Anterior cingulate cortex (tissue), 58 donors: Measurements from ENCODE around the gene EFTUD2.

Experiments used
- DNase-seq, 58 donors: peaks; one replicate each; lab custom pipeline; 2025; lab: John Stamatoyannopoulos, UW

Gene EFTUD2

GRCh38 chr17:44912763-44913544 lies 13.7 kb upstream of the EFTUD2 start:
- DNase-seq: peak in 4 of 58 donors; percentile 30 to 65 (median 38)

DNA sequence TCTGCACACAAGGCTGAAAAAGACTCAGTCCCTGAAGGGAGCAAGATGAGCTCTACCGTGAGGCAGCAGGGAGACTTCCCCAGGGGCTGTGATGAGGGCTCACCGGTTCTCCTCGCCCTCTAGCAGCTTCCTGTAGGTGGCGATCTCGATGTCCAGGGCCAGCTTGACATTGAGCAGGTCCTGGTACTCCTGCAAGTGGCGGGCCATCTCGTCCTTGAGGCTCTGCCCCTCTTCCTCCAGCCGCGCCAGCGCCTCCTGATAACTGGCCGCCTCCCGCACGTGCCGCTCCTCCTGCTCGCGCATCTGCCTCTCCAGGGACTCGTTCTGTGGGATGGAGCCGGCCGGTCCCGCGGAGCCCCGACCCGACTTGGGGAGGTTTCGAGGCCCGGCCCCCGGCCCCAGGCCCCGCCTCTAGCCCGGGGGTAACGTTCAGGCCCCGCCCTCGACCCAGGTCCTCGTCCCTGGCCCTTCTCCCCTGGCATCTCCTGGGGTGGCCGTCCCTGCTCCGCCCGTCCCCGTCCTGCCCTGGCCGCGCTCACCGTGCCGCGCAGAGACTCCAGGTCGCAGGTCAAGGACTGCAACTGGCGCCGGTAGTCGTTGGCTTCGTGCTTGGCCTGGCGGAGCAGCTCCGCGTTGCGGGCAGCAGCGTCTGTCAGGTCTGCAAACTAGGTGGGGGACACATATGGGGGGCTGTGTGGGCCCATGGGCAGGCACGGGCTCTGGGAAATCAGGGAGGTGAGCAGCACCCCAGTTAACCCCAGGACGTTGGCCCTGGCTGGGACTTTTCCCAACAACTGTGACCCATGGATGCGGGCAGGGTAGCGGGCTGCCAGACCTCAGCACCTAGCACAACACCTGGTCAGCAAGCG lies 12.1 kb upstream of the EFTUD2 start:
- peak in 18 of 58 donors; percentile 29 to 91 (median 54) for DNase-seq

DNA sequence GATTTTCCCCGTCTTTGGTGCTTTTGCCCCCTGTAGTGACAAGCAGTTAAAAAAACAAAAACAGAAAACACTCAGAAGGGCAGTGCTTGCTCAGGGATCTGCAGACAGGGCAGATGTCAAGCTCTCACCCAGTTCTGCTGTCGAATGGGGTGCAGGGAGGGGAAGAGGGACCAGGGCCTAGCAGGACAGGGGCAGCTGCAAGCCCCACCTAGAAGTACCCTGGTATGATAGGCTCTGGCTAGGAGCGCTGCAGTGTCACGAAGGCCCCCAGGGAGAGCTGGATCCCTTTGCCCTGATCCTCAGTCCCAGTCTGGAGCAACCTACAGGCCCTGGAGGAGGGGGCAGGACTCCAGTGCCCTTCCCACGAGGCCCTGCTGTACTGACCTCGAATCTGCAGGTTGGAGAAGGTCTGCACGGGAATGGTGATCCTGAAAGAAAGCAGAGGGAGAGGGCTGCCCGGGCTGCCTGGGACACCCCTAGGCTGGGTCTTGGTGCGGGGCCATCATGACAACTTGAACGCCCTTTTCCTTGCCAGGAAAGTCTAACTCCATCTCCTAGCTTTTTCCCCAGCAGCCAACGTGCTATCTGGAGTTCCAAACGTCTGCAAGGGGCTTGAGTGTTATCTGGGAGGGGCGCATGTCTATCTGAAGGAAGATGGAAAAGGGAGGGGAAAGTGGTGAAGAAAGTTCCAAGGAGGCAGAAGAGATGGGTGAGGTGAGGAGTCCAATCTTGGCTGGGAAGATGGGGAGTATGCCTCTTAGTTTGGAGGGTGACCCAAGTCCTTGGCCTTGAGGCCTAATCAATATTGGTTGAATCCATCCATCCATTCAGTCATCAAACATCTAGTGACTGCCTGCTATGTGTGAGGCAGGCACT lies 11.2 kb upstream of the EFTUD2 start:
- no peak for DNase-seq

DNA sequence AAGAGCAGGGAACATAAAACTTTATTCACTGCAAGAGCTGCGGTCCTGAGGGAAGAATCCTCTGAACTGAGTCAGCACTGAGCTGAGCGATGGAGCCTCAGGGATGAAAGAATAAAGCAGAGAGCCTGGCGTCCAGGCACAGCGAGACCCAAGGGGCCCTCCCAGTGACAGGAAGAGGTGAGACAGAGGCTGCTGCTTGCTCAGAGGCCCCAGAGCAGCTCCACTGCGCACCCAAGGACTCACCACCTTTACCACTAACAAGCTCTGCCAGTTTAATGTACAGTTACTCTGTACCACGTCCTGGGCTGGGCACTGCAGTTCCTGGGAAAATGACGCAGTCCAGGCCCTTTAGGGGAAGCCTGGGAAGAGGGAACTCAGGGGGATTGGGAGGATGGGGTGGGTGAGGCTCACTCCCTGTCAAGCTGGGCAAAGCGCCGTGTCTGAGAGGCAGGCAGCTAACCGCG lies 10.5 kb upstream of the EFTUD2 start:
- no peak for DNase-seq

DNA sequence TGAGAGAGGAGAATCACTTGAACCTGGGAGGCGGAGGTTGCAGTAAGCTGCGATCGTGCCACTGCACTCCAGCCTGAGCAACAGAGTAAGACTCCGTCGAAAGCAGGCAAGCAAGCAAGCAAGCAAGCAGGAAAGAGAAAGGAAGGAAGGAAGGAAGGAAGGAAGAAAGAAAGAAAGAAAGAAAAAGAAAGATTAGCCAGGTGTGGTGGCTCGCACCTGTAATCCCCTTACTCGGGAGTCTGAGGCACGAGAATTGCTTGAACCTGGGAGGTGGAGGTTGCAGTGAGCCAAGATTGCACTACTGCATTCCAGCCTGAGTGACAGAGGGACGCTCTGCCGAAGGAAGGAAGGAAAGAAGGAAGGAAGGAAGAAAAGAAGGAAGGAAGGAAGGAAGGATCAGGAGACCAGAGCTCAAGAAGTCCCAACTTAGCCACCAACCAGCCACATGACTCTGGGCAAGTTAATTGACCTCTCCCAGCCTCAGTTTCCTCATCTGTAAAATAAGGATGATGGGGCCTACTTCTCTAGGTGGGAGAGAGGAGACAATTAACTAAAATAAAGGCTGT lies 9.6 kb upstream of the EFTUD2 start:
- DNase-seq: no peak

- peak in 3 of 58 donors; percentile 32 to 60 (median 49) for DNase-seq
Observed at GRCh38 chr17:44907729-44908470, 8.7 kb upstream of the EFTUD2 start.

DNA sequence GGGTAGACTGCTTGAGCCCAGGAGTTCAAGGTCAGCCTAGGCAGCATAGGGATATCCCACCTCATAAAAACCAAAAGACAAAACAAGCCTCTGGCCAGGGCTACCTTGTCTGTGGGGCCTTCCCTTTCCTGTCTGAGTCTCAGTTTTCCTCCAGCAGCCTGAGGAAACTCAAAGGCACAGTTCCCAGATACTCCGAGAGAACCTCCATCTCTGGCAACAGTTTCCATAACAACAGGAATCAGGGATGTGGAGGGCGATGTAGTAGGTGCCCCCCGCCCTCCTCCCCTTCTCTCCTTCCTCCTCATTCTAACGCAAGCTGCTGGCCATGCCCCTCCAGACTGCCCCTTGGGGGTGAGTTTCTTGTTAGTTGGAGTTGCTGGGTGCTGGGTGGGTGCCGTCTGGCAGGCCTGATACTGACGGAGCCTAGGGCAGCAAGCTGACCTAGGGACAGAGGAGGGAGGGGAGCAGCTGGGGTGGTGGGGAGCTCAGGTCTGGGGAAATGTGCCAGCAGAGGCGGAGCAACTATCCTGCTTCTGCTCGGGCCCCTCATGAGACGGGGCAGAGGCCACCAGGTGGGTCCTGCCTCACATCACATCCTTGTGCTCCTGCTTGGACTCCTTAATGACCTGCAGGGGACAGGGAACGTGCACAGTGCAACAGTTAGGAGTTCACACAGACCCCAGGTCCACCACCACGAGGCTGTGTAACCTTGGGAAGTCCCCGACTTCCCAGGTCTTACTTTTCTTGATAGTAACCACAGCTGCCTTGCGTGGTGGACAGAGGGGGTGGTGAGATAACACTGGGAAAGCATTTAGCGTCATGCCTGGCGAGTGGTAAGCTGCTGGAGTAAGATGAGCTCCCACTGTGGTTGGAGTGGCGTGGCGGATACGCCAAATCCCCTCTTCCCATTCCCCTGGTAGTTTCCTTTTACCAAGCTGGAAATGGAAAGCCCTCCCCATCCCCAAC lies 7.8 kb upstream of the EFTUD2 start:
- DNase-seq: peak in 2 of 58 donors; percentile 65 to 74

DNA sequence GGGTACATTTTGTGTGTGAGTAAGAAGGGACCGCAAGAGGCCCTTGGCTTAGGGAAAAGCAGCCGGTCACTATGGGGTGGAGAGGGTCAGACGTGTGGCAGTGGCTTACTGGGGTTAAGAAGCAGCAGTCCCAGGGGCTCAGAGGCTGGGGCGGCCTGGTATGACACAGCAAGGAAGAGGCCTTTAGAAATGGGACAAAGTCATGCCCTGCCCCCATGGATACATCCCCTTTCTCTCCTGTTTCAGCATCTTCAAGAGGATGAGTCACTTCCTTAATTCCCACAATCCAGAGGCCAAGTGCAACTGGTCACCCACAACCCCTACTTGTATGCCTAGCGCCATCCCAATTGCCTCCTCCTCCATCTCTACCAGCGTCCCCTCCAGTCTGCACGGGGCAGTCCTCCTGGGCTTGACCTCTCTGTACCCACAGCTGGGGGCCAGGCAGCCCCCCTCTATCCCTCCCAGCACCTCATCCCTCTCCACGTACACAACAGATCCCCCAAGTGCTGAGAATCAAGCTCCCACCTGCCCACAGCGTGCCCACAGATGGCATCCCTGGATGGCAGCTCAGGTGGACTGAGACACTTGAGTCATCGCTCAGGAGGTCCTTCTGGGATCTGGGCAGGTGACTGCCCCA lies 6.9 kb upstream of the EFTUD2 start:
- DNase-seq: peak in 3 of 58 donors; percentile 33 to 71 (median 66)

- DNase-seq: peak in 4 of 58 donors; percentile 62 to 77 (median 71)
Observed at GRCh38 chr17:44905006-44906000, 6.1 kb upstream of the EFTUD2 start.

DNA sequence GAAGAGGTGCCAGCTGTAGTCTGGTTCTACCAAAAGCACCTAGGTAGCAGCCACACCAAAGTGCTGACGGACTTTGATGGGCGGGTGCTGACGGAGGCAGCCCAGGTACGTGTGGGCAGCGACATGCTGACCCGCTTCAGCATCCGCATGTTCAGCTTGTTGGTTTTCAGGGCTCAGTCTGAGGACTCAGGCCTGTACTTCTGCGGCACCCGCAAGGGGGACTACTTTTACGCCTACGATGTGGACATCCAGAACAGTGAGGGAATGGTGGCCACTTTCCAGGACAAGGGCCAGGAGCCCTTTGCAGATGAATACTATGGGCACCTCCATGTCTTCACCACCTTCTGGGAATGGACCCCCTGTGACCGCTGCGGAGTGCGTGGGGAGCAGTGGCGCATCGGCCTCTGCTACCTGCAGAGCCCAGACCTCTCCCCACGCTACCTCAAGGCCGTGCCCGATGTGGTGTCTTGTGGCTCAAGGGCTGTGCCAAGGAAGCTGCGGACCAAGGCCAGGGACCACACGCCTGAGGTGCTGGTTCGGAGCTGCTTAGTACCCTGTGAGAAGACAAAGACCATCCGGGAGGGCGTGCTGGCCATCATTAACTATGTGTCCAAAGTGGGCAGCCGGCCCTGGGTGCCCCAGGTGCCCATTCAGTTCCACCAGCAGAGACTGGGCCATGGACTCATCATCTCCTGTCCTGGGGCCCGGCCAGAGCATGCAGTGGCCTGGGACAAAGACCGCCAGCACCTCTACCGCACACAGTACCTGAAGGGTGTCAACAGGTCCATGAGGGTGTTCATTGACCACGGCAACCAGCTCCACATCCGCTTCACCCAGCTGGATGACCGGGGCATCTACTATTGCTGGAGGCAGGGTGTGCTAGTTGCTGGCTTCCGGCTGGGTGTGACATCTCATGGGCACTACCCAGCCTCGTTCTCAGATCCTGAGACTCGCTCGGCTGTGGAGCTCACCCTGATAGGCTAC lies 5.0 kb upstream of the EFTUD2 start:
- DNase-seq: peak in 10 of 58 donors; percentile 18 to 83 (median 54)

GRCh38 chr17:44903012-44903685 lies 3.9 kb upstream of the EFTUD2 start:
- no peak for DNase-seq

- no peak for DNase-seq
Observed at GRCh38 chr17:44902135-44902760, 3.0 kb upstream of the EFTUD2 start.

GRCh38 chr17:44901411-44901921 lies 2.2 kb upstream of the EFTUD2 start:
- DNase-seq: no peak

DNA sequence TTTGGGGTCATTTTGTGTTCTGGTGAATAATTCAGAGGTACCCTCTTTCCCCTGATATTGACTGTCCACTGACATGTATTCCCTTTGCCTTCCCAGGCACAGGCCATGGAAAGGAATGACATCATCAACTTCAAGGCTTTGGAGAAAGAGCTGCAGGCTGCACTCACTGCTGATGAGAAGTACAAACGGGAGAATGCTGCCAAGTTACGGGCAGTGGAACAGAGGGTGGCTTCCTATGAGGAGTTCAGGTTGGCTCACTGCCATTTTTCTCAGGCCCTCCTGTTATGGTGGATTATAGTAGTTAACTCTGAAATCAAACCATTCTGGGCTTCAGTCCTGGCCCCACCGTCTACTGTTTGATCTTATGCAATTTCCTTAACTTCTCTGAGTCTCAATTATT lies 1.6 kb upstream of the EFTUD2 start:
- DNase-seq: peak in 13 of 58 donors; percentile 12 to 70 (median 39)
